GM18511 (cell line): ENCODE data around the gene ZNF532.

Experiments
- ATAC-seq: cut with Tn5 transposase; IDR thresholded peaks from one replicate; pipeline ENCODE4 v1.9.1; 2021; ENCODE audit warnings: mild to moderate bottlenecking, moderate library complexity; ENCODE audit not compliant: unreplicated experiment

Gene ZNF532

DNA sequence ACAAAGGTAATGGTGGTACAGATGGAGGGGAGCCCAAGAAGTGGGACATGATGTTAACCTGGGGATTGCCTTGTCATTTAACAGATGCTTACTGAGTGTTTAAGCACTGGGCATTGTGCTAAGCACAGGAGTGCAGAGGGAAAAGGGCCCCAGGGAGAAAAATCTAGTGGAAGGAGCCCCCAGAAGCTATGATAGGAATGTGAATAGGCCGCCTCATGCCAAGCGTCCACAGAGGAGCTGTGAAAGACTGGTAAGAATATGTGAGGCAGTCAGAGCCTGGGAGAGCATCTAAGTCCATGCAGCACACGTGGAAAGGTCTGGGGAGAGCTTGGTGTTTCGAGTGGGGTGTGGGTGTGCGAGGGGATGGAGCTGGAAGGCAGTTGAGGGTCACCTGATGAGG lies 5.5 kb downstream of the ZNF532 start:
- ATAC-seq: no peak

DNA sequence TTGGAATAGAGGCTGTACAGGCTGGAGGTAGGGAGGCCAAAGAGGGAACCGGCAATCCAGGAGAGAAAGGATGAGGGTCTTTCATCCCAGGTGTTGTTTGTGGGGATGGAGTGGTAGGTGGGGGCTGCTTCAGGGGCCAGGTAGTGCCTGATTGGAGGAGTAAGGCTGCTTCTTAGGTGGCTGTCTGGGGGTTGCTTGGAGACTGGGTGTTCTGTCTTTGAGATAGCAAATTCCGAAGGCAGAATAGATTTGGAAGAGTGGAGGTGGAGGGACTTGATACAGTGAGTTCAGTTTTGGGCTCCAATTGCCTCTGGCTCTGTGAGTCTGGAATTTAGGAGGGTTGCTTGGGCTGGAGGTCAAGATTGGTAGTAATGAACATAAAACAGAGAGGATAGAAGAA lies 5.9 kb downstream of the ZNF532 start:
- no peak for ATAC-seq

GRCh38 chr18:58871514-58872420 lies 7.1 kb downstream of the ZNF532 start:
- ATAC-seq: no peak

DNA sequence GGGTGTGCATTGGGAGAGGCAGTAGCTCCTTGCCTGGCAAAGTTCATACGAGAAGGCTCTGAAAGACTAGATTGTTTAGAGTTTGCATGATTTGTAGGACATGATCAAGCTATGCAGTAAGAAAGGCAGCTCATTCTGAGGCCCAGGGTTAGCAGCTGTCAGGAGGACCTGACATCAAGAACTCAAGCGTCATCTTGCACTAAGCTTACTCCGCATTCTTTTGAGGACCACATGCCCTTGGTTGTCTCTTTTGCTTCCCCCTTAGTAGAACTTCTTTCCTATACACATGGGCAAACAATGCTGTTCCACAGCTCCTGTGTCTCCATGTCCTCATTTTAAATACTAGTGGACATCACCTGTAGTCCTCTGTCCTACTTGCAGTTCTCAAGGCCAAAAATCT lies 14.0 kb downstream of the ZNF532 start:
- no peak for ATAC-seq

DNA sequence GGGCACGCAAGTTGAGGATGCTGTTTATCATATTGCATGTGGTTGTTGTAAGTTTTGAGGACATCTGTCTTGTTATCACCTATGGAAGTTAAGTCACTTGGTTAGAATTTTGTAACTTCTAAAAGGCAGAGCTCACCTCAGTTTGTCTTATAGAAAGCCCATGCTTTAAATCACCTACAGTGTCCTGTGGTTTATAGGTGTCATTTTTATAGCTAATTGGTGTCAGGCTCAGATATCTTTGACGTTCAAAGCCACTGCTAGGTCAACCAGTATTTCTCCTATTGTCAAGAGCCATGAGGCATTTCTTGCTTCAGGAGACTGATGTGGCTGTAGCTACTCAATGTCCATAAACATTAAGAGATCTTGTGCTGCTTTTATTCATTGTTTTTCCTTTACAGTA lies 16.8 kb downstream of the ZNF532 start:
- no peak for ATAC-seq

DNA sequence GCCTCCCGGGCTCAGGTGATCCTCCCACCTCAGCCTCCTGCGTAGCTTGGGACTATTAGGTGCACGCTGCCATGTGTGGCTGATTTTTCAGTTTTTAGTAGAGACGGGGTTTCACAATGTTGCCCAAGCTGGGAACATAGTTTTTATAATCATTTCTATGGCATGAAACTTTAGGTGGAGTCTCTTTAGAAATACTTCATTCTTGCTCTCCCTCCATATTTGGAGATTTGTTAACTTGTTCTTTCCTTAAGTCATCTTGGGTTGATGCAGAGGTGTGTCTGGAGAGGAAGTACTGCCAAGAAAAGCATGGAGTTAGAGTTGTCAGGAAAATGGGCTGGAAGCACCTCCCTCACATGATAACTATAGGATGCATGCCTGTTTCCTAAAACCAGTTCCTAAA lies 17.4 kb downstream of the ZNF532 start:
- no peak for ATAC-seq

- ATAC-seq: no peak
Observed at GRCh38 chr18:58882686-58883085, 18.0 kb downstream of the ZNF532 start.

DNA sequence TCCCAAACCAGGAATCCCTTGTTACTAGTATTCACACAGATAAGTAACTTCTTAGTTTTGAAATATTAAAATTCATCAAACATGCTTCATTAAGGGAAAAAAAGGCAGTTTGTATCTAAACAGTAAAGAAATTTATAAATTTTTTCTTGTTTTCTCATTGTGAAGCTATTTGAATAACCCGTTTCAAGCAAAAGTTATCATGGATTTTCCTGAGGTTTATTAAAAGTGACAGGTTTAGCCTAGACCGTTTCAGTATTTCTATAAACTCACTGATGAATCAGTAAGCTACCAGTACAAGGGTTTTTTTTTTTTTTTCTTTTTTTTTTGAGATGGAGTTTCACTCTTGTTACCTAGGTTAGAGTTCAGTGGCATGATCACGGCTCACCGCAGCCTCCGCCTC lies 20.0 kb downstream of the ZNF532 start:
- no peak for ATAC-seq

DNA sequence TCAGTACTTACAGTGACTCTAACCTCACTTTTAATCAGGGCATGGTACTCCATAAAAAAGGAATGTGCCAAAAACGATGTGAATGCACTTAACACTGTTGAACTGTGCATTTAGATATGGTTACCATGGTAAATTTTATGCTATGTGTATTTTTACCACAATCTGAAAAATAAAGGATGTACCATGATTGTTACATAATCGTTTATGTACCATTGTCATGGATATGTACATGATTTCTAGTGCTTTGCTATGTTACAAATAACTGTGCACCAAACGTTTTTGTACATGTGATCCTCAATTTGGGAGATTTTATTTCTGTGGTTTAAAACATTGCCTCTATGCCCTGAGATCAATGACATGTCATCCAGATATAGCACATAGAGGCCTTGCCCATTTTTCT lies 21.8 kb downstream of the ZNF532 start:
- no peak for ATAC-seq

DNA sequence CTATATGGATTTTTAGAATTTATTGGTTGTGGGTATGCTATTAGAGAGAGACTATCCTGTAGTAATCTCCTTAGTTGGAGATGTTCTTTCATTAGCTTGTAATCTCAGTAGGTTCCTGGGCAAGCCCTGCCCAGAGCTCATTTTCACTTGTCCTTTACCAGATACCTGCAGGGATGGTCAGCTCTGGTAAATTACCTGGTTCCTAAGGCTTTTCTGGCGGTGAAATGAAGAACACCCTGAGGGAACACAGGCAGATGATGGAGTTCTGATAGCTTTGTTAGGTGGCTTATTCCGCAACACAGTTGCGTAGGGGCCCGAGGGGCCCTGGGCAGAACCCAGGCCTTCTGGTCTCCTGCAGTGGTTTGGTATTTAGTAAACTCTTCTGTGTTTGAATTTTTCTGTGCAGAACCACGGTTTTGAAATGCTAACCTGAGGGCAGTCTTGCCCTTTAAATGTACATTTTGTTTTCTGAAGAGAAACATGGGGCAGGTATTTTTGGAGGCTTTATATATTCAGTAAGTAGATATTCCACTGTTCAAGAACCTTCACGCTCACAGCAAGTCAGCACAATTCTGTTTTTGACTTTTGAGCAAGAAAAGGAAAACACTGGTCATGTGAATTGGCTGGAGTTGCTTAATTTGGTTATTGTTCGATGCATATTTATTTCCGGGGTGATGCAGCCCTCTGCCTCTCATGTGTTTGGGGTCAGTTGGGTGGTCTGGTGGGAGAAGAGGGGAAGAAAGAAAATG lies 22.4 kb downstream of the ZNF532 start:
- peak; percentile 23 for ATAC-seq

DNA sequence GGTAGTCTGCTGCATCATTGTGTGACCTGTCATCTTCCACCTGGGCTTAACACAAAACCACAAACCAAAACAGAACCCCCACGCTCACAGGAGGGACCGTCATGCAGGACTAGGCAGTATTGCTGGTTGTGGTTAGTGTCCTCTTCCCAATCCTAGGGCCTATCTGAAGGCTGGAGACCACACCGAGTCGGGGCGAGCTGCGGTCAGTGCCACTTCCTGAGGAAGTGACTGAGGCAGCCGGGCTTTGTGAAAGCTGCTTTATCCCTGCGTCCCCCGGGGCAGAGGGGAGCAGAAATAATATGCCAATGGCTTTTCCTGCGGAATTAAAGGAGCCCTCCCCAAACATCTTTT lies 22.9 kb downstream of the ZNF532 start:
- ATAC-seq: peak; percentile 87

GRCh38 chr18:58891776-58892175 lies 27.1 kb downstream of the ZNF532 start:
- ATAC-seq: no peak

DNA sequence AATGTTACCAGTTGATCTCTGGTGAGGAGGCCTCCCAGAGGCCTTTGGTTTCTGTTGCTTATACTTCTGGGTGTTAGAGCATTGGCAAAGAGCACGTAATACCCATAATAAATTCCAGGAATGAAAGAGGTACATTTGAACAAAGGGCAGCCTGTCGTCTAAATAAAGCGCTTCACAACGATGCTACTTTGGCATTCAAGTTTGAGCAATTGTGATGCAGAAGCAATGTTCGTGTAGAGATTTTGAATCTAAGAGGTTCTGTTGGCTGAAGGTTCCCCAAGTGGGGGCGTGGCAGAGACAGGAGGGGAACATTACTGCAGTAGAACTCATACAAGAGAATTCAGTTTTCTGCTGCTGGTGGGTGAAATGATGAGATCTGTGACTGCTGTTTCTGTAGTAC lies 27.8 kb downstream of the ZNF532 start:
- ATAC-seq: no peak

DNA sequence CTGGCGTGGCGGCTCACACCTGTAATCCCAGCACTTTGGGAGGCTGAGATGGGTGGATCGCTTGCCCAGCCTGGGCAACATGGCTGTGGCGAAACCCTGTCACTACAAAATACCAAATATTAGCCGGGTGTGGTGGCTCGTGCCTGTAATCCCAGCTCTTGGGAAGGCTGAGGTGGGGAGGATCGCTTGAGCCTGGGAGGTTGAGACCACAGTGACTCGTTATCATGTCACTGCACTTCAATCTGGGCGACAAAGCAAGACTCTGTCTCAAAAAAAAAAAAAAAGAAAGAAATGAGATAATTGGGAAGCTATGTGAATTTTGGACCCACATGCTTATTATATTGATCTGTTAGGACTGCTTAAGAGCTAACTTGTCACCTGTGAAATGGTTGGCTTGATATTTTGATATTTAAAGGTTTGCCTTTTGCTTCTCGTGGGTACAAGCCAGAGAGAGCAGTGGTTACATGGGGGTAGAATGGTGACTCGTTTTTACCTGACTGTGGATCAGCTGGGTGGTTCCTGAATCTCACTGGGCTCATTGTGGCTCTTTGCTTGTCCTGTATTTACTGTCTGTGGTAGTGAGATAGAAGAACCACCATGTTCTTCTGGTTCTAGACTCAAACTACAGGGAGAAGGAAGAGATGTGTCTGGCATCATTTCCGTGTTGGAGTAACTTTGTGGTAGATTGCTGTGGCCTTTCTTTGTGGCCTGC lies 28.9 kb downstream of the ZNF532 start:
- ATAC-seq: no peak

GRCh38 chr18:58894930-58895329 lies 30.3 kb downstream of the ZNF532 start:
- no peak for ATAC-seq

- ATAC-seq: no peak
Observed at GRCh38 chr18:58895385-58895784, 30.7 kb downstream of the ZNF532 start.

DNA sequence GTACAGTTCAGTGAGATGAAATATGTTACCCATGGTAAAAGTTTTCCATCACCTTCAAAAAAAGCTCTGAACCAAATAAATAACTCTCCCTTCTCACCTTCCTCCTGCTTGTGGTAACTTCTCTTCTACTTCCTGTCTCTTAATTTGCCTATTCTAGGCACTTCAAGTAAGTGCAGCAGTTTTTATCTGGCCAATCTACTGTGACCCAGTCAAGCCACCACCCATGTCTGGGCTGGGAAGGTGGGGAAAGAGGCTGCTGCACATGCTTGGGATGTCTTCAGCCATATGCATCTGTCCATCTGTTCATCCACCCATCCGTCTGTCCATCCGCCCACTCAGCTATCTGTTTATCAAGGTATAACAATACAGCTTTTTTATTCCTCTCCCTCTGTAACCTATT lies 31.6 kb downstream of the ZNF532 start:
- peak; percentile 90 for ATAC-seq

GRCh38 chr18:58896734-58897508 lies 32.2 kb downstream of the ZNF532 start:
- ATAC-seq: peak; percentile 41

GRCh38 chr18:58898010-58898799 lies 33.5 kb downstream of the ZNF532 start:
- ATAC-seq: no peak

- ATAC-seq: no peak
Observed at GRCh38 chr18:58900015-58900649, 35.5 kb downstream of the ZNF532 start.
